Measurements from ENCODE around the gene FKBP8. TPM values are rescaled to one million over a fixed set of nuclear protein-coding genes. Genes with fewer than 3 reads are reported as not detected.

The FKBP8 gene
- total and polyA plus RNA-seq, 4 donors = 59.1 to 225 (median 101) TPM

DNA sequence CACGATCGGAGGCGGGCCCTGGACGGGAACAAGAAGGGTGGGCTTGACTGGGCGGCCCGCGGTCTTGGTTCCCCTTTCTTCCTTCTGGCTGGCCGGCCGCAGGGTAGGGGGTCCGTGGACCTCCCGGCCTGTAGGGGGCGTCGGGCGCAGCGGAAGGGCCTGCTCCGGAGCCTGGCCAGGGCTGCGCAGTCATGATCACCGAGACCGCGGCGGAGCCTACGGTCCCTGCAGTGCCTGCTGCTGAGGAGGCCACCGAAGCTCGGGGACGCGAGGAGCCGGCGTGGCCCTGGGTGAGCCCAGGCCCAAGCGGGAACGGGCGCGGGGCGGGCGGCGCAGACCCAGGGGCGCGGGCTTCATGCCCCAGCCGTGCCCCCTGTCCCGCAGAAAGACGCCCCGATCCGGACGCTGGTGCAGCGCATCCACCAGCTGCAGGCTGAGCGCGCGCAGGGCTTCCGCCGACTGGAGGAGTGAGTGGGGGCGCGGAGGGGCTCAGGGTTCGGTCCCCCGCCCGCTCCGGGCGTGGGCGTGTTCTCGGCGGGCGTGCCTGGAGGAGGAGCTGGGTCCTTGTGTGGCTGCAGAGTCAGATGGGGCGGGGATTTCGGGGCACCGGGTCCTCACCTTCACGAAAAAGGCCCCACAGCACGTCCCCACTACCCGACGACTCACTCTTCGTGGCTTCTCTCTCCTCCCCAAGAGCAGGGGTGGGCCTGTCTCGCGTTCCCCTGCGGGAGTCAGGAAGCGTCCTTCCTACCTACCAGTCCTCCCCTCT is 45.4 kb upstream of the FKBP8 start, which contains the start of gene REX1BD:
REX1BD (plus strand) TSS at position 188 of the 769 bp plus-strand sequence; CDS start at position 192, 4 bp downstream.
- H3K4me3 ChIP-seq (ENCODE audit: low read depth in 1 of 3, low read length in 3 of 3) = peak within 1 kb of the TSS; percentile 72 to 83 (median 78)
- under 1% methylated on average over 72 of the region's 72 CpGs for WGBS
- no peaks in the 10 kb centered on the region for H3K9me3 ChIP-seq (ENCODE audit: control insufficient read depth in 4 of 4, low read length in 3 of 4)
- peak within 1 kb of the TSS; percentile 74 to 84 for H3K27ac ChIP-seq (ENCODE audit: low read depth in 1 of 2, low read length in 2 of 2)
- no peak for TF ChIP-seq NR2F2 (IDR thresholded peaks at IDR 0.05)
- peak; percentile 18 for TF ChIP-seq YY1 (IDR thresholded peaks at IDR 0.05)
- peak; percentile 54 to 75 for TF ChIP-seq RAD21 (IDR thresholded peaks at IDR 0.05)
- TF ChIP-seq, protein P1, sequence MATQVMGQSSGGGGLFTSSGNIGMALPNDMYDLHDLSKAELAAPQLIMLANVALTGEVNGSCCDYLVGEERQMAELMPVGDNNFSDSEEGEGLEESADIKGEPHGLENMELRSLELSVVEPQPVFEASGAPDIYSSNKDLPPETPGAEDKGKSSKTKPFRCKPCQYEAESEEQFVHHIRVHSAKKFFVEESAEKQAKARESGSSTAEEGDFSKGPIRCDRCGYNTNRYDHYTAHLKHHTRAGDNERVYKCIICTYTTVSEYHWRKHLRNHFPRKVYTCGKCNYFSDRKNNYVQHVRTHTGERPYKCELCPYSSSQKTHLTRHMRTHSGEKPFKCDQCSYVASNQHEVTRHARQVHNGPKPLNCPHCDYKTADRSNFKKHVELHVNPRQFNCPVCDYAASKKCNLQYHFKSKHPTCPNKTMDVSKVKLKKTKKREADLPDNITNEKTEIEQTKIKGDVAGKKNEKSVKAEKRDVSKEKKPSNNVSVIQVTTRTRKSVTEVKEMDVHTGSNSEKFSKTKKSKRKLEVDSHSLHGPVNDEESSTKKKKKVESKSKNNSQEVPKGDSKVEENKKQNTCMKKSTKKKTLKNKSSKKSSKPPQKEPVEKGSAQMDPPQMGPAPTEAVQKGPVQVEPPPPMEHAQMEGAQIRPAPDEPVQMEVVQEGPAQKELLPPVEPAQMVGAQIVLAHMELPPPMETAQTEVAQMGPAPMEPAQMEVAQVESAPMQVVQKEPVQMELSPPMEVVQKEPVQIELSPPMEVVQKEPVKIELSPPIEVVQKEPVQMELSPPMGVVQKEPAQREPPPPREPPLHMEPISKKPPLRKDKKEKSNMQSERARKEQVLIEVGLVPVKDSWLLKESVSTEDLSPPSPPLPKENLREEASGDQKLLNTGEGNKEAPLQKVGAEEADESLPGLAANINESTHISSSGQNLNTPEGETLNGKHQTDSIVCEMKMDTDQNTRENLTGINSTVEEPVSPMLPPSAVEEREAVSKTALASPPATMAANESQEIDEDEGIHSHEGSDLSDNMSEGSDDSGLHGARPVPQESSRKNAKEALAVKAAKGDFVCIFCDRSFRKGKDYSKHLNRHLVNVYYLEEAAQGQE (IDR thresholded peaks at IDR 0.05) = peak; percentile 26
- TF ChIP-seq, protein P2, sequence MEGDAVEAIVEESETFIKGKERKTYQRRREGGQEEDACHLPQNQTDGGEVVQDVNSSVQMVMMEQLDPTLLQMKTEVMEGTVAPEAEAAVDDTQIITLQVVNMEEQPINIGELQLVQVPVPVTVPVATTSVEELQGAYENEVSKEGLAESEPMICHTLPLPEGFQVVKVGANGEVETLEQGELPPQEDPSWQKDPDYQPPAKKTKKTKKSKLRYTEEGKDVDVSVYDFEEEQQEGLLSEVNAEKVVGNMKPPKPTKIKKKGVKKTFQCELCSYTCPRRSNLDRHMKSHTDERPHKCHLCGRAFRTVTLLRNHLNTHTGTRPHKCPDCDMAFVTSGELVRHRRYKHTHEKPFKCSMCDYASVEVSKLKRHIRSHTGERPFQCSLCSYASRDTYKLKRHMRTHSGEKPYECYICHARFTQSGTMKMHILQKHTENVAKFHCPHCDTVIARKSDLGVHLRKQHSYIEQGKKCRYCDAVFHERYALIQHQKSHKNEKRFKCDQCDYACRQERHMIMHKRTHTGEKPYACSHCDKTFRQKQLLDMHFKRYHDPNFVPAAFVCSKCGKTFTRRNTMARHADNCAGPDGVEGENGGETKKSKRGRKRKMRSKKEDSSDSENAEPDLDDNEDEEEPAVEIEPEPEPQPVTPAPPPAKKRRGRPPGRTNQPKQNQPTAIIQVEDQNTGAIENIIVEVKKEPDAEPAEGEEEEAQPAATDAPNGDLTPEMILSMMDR (IDR thresholded peaks at IDR 0.05; ENCODE audit: low read depth, low read length, missing input control) = peak; percentile 75
- no peak for TF ChIP-seq SP1 (IDR thresholded peaks at IDR 0.05)
- peak in 1 of 2 donors; percentile 43 for TF ChIP-seq GABPA (IDR thresholded peaks at IDR 0.05 in 1 of 2, conservative IDR thresholded peaks at IDR 0.05 in 1 of 2)
- peaks cover 0 to 3% (median 1%) of the 10 kb centered on the region in 4 donors for H3K36me3 ChIP-seq (ENCODE audit: control insufficient read depth in 4 of 4, insufficient read depth in 3 of 4, low read depth in 1 of 4, low read length in 3 of 4)
- H3K4me1 ChIP-seq (ENCODE audit: control insufficient read depth in 4 of 4, insufficient read depth in 4 of 4, low read length in 3 of 4) = peaks cover 5 to 17% (median 11%) of the 10 kb centered on the region in 4 donors
- DNase-seq (ENCODE audit: low spot score) = peak; percentile 89
- peak within 1 kb of the TSS; percentile 30 to 33 for H3K9ac ChIP-seq (ENCODE audit: low read depth in 1 of 2, low read length in 2 of 2)
- no peaks in the 10 kb centered on the region for H3K27me3 ChIP-seq (ENCODE audit: control insufficient read depth in 4 of 4, insufficient read depth in 4 of 4, low read length in 3 of 4)

DNA sequence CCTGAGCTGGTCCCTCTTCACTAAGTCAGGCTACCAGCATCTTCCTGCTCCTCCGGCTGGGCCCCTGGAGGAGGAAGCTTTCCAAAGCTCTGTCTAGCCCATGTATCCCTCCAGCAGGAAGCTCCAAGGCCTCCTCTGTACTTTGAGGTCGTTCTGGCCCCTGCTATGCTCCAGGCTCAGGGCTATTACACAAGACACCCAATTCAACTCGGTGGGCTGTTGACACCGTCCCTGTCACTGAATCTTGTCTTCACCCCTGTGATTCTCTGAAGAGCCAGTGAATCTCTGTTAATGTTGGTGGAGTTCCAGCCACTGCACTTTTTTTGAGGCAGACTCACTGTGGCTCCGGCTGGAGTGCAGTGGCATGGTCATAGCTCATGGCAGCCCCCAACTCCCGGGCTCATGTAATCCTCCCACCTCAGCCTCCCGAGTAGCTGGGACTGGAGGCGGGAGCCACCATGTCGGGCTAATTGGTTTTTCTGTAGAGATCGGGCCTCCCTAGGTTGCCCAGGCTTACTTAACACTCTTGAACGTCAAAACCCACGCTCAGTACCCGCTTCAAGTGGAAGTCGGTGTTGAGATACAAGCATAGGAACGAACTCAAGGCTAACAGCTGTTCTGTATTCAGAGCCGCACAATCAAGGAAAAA is 44.7 kb upstream of the FKBP8 start:
- DNase-seq (ENCODE audit: low spot score) = no peak
- Histone ChIP-seq H3K9me3 (ENCODE audit: control insufficient read depth in 4 of 4, low read length in 3 of 4) (no peaks in the 10 kb centered on the region), H3K36me3 (ENCODE audit: control insufficient read depth in 4 of 4, insufficient read depth in 3 of 4, low read depth in 1 of 4, low read length in 3 of 4) (peaks cover 0 to 3% (median 1%) of the 10 kb centered on the region in 4 donors), H3K9ac (ENCODE audit: low read depth in 1 of 2, low read length in 2 of 2) (peak overlapping the region in 1 of 2 donors; percentile 30), H3K4me1 (ENCODE audit: control insufficient read depth in 4 of 4, insufficient read depth in 4 of 4, low read length in 3 of 4) (peaks cover 5 to 17% (median 11%) of the 10 kb centered on the region in 4 donors), H3K27me3 (ENCODE audit: control insufficient read depth in 4 of 4, insufficient read depth in 4 of 4, low read length in 3 of 4) (no peaks in the 10 kb centered on the region), H3K4me3 (ENCODE audit: low read depth in 1 of 3, low read length in 3 of 3) (peak overlapping the region; percentile 72 to 83 (median 78)), H3K27ac (ENCODE audit: low read depth in 1 of 2, low read length in 2 of 2) (peak overlapping the region; percentile 74 to 84)
- TF ChIP-seq NR2F2 (IDR thresholded peaks at IDR 0.05) (peak; percentile 24), FOXA1 (IDR thresholded peaks at IDR 0.05) (no peak)
- WGBS = 43% methylated on average over 16 of the region's 16 CpGs

DNA sequence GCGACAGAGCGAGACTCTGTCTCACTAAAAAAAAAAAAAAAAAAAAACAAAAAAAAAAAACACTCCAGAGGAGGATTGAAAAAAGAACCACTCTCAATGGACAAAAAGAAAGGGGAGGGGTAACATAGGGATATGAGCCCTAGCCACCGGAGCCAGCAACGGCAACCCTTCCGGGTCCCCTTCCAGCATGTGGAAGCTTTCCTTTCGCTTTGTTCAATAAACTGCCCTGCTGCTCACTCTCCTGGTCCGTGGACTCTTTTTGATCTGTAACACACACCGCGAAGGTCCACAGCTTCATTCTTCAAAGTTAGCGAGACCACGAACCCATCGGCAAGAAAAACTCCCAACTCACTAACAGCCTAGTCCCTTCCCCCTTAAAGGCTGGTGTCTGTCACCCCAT is 44.2 kb upstream of the FKBP8 start:
- Histone ChIP-seq H3K9me3 (ENCODE audit: control insufficient read depth in 4 of 4, low read length in 3 of 4) (no peaks in the 10 kb centered on the region), H3K9ac (ENCODE audit: low read depth in 1 of 2, low read length in 2 of 2) (no peak overlapping the region), H3K27me3 (ENCODE audit: control insufficient read depth in 4 of 4, insufficient read depth in 4 of 4, low read length in 3 of 4) (no peaks in the 10 kb centered on the region), H3K27ac (ENCODE audit: low read depth in 1 of 2, low read length in 2 of 2) (no peak overlapping the region), H3K36me3 (ENCODE audit: control insufficient read depth in 4 of 4, insufficient read depth in 3 of 4, low read depth in 1 of 4, low read length in 3 of 4) (peaks cover 0 to 3% (median 1%) of the 10 kb centered on the region in 4 donors), H3K4me3 (ENCODE audit: low read depth in 1 of 3, low read length in 3 of 3) (no peak overlapping the region), H3K4me1 (ENCODE audit: control insufficient read depth in 4 of 4, insufficient read depth in 4 of 4, low read length in 3 of 4) (peaks cover 5 to 17% (median 11%) of the 10 kb centered on the region in 4 donors)
- WGBS = 95% methylated on average over 12 of the region's 12 CpGs
- TF ChIP-seq FOXA2 (IDR thresholded peaks at IDR 0.05) (no peak), YY1 (IDR thresholded peaks at IDR 0.05) (no peak), HNF4A (conservative IDR thresholded peaks at IDR 0.05) (no peak), EGR1 (IDR thresholded peaks at IDR 0.05; ENCODE audit: low read depth in 2 of 2) (no peak)
- TF ChIP-seq, protein P3, sequence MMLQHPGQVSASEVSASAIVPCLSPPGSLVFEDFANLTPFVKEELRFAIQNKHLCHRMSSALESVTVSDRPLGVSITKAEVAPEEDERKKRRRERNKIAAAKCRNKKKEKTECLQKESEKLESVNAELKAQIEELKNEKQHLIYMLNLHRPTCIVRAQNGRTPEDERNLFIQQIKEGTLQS (IDR thresholded peaks at IDR 0.05) = no peak
- TF ChIP-seq, protein P2 (IDR thresholded peaks at IDR 0.05; ENCODE audit: low read depth, low read length, missing input control) = no peak
- TF ChIP-seq, protein P4, sequence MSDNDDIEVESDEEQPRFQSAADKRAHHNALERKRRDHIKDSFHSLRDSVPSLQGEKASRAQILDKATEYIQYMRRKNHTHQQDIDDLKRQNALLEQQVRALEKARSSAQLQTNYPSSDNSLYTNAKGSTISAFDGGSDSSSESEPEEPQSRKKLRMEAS (IDR thresholded peaks at IDR 0.05) = no peak
- DNase-seq (ENCODE audit: low spot score) = no peak
